Smooth muscle cell (in vitro differentiated cells): ENCODE measurements around the gene ITGB2. TPM values are rescaled to one million over a fixed set of nuclear protein-coding genes. Genes with fewer than 3 reads are reported as not detected.

Experiments used
- DNase-seq: peaks from one replicate; lab custom pipeline; 2025; ENCODE audit not compliant: unreplicated experiment; lab: John Stamatoyannopoulos, UW
- H2AFZ ChIP-seq: fragments of 200-600 bp; sonication (generic); 2 replicates; pipeline ENCODE4 v1.6.0; 2016; ENCODE audit warnings: antibody characterized with exemption, low read depth, mild to moderate bottlenecking
- H3F3A ChIP-seq: fragments of 200-600 bp; sonication (generic); 2 replicates; pipeline ENCODE4 v1.6.0; 2017; ENCODE audit warnings: antibody characterized with exemption, low read depth
- H3K27ac ChIP-seq: fragments of 200-600 bp; sonication (generic); 2 replicates; pipeline ENCODE4 v1.5.1; 2016; ENCODE audit warnings: low read depth, mild to moderate bottlenecking
- H3K27me3 ChIP-seq: fragments of 200-600 bp; sonication (generic); 2 replicates; pipeline ENCODE4 v1.6.1; 2016; ENCODE audit warnings: low read depth, mild to moderate bottlenecking
- H3K36me3 ChIP-seq: fragments of 200-600 bp; sonication (generic); 2 replicates; pipeline ENCODE4 v1.5.1; 2016; ENCODE audit warnings: low read depth
- H3K4me1 ChIP-seq: fragments of 200-600 bp; sonication (generic); 2 replicates; pipeline ENCODE4 v1.5.1; 2016; ENCODE audit warnings: low read depth
- H3K4me2 ChIP-seq: fragments of 200-600 bp; sonication (generic); 2 replicates; pipeline ENCODE4 v1.6.0; 2016; ENCODE audit warnings: mild to moderate bottlenecking
- H3K4me3 ChIP-seq: fragments of 200-600 bp; sonication (generic); 2 replicates; pipeline ENCODE4 v1.5.1; 2016; ENCODE audit warnings: mild to moderate bottlenecking
- H3K79me2 ChIP-seq: fragments of 200-600 bp; sonication (generic); 2 replicates; pipeline ENCODE4 v1.6.0; 2016; ENCODE audit warnings: low read depth, mild to moderate bottlenecking
- H3K9ac ChIP-seq: fragments of 200-600 bp; sonication (generic); 2 replicates; pipeline ENCODE4 v1.6.0; 2016; ENCODE audit warnings: low read depth
- H3K9me3 ChIP-seq: fragments of 200-600 bp; sonication (generic); replicated peaks from 2 replicates; pipeline ENCODE4 v1.5.1; 2016; ENCODE audit warnings: low read depth
- H4K20me1 ChIP-seq: fragments of 200-600 bp; sonication (generic); 2 replicates; pipeline ENCODE4 v1.6.0; 2016; ENCODE audit warnings: low read depth
- WGBS: methylation state at CpG from one replicate; pipeline ENCODE4 v1.1.7; 2016; ENCODE audit warnings: low lambda C conversion rate; 5-methylcytosine and 5-hydroxymethylcytosine counted together
- polyA plus RNA-seq: library from polyadenylated mRNA; unstranded; fragments of >200 nt; fragmentation: Nextera tagmentation; extraction: Ambion mirVana; gene quantifications from 2 replicates; pipeline ENCODE4 v1.2.1, GENCODE V29; 2016
- total RNA-seq: library from RNA; depleted of rRNA; stranded (reverse); fragments of >200 nt; gene quantifications from 2 replicates; pipeline ENCODE4 v1.2.3, GENCODE V29; 2014
- TF ChIP-seq, protein P1 (sequence below): fragments of 200-600 bp; sonication (generic); IDR thresholded peaks from 2 replicates; pipeline ENCODE4 v1.5.1; 2017; ENCODE audit warnings: borderline replicate concordance, mild to moderate bottlenecking, antibody characterized with exemption; ENCODE audit not compliant: insufficient read depth, poor library complexity, severe bottlenecking

The ITGB2 gene
- total and polyA plus RNA-seq, 2 experiments from 2014 or later: 0.18 to 0.86 TPM

DNA sequence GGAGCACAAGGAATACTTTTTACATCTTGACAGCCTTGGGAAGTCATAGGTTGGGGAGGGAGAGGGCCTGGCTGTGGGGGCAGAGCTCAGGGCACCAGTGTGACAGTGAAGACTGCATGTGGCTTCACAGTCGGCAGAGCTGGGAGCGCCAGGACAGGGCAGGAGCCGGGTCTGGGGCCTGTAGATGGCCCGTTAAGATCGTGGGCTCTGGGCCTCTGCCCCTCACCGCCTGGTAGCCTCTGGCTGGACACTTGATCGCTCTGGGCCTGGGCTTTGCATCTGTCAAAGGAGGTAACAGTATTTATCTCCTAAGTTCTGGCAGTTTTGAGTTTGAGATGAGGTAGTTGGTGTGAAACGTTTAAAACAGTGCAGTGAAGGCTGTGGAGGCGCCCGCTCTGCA, 23.9 kb upstream of the ITGB2 start:
- no peaks in the 10 kb centered on the region for H3K27me3 ChIP-seq
- no peak overlapping the region for H3K27ac ChIP-seq
- H2AFZ ChIP-seq: no peak overlapping the region
- peaks cover 12% of the 10 kb centered on the region for H3K4me1 ChIP-seq
- no peak overlapping the region for H3K4me2 ChIP-seq
- no peaks in the 10 kb centered on the region for H3K9me3 ChIP-seq
- TF ChIP-seq, protein P1, sequence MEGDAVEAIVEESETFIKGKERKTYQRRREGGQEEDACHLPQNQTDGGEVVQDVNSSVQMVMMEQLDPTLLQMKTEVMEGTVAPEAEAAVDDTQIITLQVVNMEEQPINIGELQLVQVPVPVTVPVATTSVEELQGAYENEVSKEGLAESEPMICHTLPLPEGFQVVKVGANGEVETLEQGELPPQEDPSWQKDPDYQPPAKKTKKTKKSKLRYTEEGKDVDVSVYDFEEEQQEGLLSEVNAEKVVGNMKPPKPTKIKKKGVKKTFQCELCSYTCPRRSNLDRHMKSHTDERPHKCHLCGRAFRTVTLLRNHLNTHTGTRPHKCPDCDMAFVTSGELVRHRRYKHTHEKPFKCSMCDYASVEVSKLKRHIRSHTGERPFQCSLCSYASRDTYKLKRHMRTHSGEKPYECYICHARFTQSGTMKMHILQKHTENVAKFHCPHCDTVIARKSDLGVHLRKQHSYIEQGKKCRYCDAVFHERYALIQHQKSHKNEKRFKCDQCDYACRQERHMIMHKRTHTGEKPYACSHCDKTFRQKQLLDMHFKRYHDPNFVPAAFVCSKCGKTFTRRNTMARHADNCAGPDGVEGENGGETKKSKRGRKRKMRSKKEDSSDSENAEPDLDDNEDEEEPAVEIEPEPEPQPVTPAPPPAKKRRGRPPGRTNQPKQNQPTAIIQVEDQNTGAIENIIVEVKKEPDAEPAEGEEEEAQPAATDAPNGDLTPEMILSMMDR: no peak
- H3K79me2 ChIP-seq: peaks cover 45% of the 10 kb centered on the region
- H4K20me1 ChIP-seq: peaks cover 81% of the 10 kb centered on the region
- no peaks in the 10 kb centered on the region for H3K36me3 ChIP-seq
- no peak overlapping the region for H3K4me3 ChIP-seq
- H3K9ac ChIP-seq: no peak overlapping the region
- DNase-seq: no peak
- H3F3A ChIP-seq: no peaks in the 10 kb centered on the region
- 99% methylated on average over 10 of the region's 10 CpGs for WGBS

DNA sequence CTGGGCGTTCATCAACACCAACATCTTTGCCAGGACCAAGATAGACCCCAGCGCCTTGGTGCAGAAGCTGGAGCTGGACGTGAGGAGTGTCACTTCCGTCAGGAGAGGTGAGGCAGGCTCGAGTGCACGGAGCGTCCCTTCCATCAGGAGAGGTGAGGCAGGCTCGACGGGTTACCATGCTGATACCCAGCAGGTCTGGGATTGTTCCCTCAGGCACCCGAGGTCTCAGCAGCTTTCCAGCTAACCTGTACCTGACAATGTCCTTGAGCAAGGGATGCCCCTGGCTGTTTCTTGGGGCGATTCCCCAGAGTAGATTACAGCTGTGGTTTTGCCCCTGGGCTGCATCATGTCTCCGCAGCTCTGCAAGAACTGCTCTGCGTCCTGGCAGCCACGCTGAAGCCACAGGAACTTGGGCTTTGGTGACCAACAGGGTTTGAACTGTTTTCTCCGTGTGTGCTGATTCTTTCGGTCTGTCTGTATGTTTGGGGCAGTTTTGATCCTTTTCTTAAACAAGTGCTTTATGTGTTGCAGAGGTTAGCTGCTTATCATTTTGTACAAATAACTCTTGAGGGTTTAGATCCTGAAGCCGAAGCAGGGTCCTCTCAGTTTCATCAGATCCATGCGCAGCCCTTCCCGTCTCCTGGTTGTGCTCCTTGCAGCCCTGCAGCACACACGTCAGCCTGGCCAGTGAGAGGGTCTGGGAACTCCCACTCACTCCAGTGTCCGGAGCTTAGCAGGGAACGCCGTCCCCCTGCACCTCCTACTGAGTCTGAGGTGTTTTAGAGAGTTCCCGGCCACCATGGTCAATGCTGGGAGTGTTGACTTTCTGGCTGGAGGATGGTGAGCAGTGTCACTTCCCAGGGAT, 23.2 kb upstream of the ITGB2 start:
- H3K4me2 ChIP-seq: no peak overlapping the region
- H3K36me3 ChIP-seq: no peaks in the 10 kb centered on the region
- 97% methylated on average over 24 of the region's 24 CpGs for WGBS
- H3F3A ChIP-seq: no peaks in the 10 kb centered on the region
- peaks cover 45% of the 10 kb centered on the region for H3K79me2 ChIP-seq
- no peak overlapping the region for H3K4me3 ChIP-seq
- H3K9me3 ChIP-seq: no peaks in the 10 kb centered on the region
- peaks cover 12% of the 10 kb centered on the region for H3K4me1 ChIP-seq
- no peak overlapping the region for H3K27ac ChIP-seq
- no peaks in the 10 kb centered on the region for H3K27me3 ChIP-seq
- H3K9ac ChIP-seq: no peak overlapping the region
- H4K20me1 ChIP-seq: peaks cover 75% of the 10 kb centered on the region
- no peak for DNase-seq
- H2AFZ ChIP-seq: no peak overlapping the region
- TF ChIP-seq, protein P1: no peak

DNA sequence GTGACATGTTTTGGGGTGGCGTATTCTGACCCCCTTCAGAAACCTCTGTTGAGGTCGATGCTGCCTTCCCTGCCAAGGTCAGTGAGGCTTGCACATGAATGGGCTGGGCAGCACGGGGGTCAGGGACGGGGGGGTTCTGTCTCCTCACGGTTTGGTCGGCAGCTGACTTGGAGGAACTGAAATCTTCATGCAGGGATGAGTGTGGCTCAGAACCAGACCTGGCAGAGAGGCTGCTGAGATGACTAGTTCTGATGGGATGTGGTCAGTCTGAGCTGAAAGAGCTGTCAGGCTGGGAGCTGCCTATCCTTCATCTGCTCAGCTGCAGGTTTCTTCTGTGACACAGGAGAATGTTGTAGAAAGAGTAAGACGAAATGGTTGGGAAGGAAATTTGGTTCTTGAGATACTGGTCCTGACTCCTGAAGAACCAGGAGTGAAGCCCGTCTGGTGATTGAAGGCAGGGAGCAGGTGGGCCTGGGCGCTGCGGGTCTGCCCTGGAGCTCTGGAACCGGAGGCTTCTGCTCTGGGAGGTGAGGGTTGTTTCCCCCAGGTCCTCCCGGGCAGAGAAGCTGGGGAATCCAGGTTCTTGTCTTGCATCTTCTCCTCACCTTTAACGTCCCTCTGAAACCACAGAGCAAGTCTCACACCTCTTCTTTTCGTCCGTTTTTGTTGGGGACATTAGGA, 22.4 kb upstream of the ITGB2 start:
- H2AFZ ChIP-seq: no peak overlapping the region
- H3K4me2 ChIP-seq: no peak overlapping the region
- TF ChIP-seq, protein P1: no peak
- 96% methylated on average over 15 of the region's 15 CpGs for WGBS
- no peaks in the 10 kb centered on the region for H3F3A ChIP-seq
- H3K9me3 ChIP-seq: no peaks in the 10 kb centered on the region
- no peaks in the 10 kb centered on the region for H3K36me3 ChIP-seq
- peaks cover 67% of the 10 kb centered on the region for H4K20me1 ChIP-seq
- no peak overlapping the region for H3K9ac ChIP-seq
- DNase-seq: no peak
- no peak overlapping the region for H3K4me3 ChIP-seq
- no peaks in the 10 kb centered on the region for H3K27me3 ChIP-seq
- H3K79me2 ChIP-seq: peaks cover 45% of the 10 kb centered on the region
- peaks cover 12% of the 10 kb centered on the region for H3K4me1 ChIP-seq
- H3K27ac ChIP-seq: no peak overlapping the region
